Neural crest cell (in vitro differentiated cells): Measurements from ENCODE around the gene SNX1. TPM values are rescaled to one million over a fixed set of nuclear protein-coding genes. Genes with fewer than 3 reads are reported as not detected.
"Not testable (repeated sequence)": the region's sequence is repeated elsewhere in the genome, so short reads cannot be mapped to it uniquely, and the experiment has no call there.

Experiments
- DNase-seq: peaks from one replicate; pipeline ENCODE4 v3.0.0; 2021; ENCODE audit warnings: low read depth, mixed read lengths, low spot score
- H3K27ac Mint-ChIP-seq: one replicate; pipeline ENCODE4 v1.8.0; 2021; ENCODE audit warnings: mild to moderate bottlenecking, mixed read lengths; ENCODE audit not compliant: unreplicated experiment
- H3K27me3 Mint-ChIP-seq: 2 replicates; pipeline ENCODE4 v1.8.0; 2021; ENCODE audit warnings: low read depth, mild to moderate bottlenecking, mixed read lengths
- H3K36me3 Mint-ChIP-seq: 2 replicates; pipeline ENCODE4 v1.8.0; 2021; ENCODE audit warnings: low read depth, mild to moderate bottlenecking, mixed read lengths
- H3K4me1 Mint-ChIP-seq: 2 replicates; pipeline ENCODE4 v1.8.0; 2021; ENCODE audit warnings: mixed read lengths
- H3K4me3 Mint-ChIP-seq: one replicate; pipeline ENCODE4 v1.8.0; 2021; ENCODE audit warnings: mild to moderate bottlenecking, mixed read lengths
- H3K9me3 Mint-ChIP-seq: 2 replicates; pipeline ENCODE4 v1.8.0; 2021; ENCODE audit warnings: mixed read lengths
- total RNA-seq: library from RNA; stranded (reverse); gene quantifications from 2 replicates; pipeline ENCODE4 v1.2.1, GENCODE V29; 2021
- TF ChIP-seq, protein P1 (sequence below): fragments of 200-600 bp; sonication (generic); conservative IDR thresholded peaks from 2 replicates; pipeline ENCODE4 v1.5.0; 2021; ENCODE audit warnings: antibody characterized with exemption, mild to moderate bottlenecking

The SNX1 gene
- total RNA-seq, 1 donor from 2014 or later = 131 TPM

DNA sequence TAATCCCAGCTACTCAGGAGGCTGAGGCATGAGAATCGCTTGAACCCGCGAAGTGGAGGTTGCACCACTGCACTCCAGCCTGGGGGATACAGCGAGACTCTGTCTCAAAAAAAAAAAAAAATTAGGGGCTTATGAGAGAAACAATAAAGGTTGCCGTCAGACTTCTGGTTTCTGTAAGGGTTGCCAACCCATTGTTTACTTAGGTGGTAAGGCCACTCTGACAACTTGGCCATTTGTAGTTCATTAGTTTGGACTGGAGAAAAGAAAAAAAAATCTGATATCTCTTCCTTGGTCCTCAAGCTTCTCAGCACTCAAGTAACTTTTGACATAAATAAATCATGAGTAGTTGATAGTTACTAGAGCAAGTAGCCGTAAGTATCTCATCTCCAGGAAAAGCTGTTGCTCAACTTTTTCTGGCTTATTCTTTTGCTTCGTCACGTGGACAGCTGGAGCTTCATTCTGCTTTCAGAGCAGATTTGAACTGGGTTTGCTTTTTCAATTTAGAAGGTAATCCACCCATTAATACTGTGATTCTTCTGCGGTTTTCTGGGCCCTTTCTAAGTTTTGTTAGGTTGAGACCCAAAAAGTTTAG is 9.4 kb downstream of the SNX1 start:
- TF ChIP-seq, protein P1, sequence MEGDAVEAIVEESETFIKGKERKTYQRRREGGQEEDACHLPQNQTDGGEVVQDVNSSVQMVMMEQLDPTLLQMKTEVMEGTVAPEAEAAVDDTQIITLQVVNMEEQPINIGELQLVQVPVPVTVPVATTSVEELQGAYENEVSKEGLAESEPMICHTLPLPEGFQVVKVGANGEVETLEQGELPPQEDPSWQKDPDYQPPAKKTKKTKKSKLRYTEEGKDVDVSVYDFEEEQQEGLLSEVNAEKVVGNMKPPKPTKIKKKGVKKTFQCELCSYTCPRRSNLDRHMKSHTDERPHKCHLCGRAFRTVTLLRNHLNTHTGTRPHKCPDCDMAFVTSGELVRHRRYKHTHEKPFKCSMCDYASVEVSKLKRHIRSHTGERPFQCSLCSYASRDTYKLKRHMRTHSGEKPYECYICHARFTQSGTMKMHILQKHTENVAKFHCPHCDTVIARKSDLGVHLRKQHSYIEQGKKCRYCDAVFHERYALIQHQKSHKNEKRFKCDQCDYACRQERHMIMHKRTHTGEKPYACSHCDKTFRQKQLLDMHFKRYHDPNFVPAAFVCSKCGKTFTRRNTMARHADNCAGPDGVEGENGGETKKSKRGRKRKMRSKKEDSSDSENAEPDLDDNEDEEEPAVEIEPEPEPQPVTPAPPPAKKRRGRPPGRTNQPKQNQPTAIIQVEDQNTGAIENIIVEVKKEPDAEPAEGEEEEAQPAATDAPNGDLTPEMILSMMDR = no peak
- peaks cover 8% of the 10 kb centered on the region for H3K4me1 Mint-ChIP-seq
- no peak overlapping the region for H3K27ac Mint-ChIP-seq

DNA sequence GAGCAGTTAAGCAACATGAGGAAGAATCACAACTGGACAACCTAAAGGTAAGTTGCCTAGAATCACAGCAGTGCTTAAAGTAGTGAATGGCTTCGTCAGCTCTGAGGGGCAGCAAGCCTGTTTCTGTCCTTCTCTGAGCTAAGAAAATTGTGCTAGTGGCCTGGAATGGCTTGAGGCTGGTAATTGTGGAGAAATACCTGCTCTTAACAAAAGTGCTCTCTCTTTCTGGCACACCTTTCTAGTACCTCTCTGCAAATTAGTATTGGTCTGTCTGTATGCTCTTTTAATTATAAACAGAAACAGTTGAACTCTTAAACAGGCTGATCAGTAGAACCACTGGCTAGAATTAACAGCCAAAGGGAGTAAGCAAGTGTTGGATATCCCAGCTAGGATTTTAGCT is 11.6 kb downstream of the SNX1 start:
- peaks cover 6% of the 10 kb centered on the region for H3K36me3 Mint-ChIP-seq
- peaks cover 24% of the 10 kb centered on the region for H3K4me1 Mint-ChIP-seq
- TF ChIP-seq, protein P1 = no peak
- no peak overlapping the region for H3K4me3 Mint-ChIP-seq
- no peaks in the 10 kb centered on the region for H3K27me3 Mint-ChIP-seq
- H3K27ac Mint-ChIP-seq = no peak overlapping the region
- peaks cover 6% of the 10 kb centered on the region for H3K9me3 Mint-ChIP-seq
- no peak for DNase-seq

More for the DNA sequence above, 9.4 kb downstream of the SNX1 start:
- H3K36me3 Mint-ChIP-seq = peaks cover 7% of the 10 kb centered on the region
- H3K9me3 Mint-ChIP-seq = peaks cover 7% of the 10 kb centered on the region
- no peak overlapping the region for H3K4me3 Mint-ChIP-seq
- no peak for DNase-seq
- H3K27me3 Mint-ChIP-seq = no peaks in the 10 kb centered on the region

DNA sequence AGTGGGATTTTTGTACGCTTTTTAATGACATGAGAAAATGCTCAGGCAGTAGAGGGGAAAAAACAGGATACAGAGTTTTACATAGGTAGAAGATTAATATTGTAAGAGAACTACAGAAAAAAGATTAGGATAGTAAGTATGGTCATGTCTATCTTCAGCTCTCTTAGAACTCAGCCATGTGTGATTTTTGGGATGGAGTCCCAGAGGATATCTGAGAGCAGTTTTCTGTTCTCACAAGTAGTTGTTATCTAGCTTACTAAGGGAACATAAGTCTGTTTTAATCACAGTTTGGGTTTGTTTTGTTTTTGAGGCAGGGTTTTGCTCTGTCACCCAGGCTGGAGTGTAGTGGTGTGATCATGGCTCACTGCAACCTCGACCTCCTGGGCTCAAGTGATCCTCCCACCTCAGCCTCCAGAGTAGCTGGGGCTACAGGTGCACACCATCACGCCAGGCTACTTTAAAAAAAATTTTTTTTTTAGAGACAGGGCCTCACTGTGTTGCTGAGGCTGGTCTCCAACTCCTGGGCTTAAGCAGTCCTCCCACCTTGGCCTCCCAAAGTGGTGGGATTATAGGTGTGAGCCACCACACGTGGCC is 14.4 kb downstream of the SNX1 start:
- H3K9me3 Mint-ChIP-seq, H3K4me3 Mint-ChIP-seq, H3K27ac Mint-ChIP-seq, H3K27me3 Mint-ChIP-seq, DNase-seq: not testable (repeated sequence)
- Mint-ChIP-seq H3K36me3 (peaks cover 11% of the 10 kb centered on the region), H3K4me1 (peaks cover 31% of the 10 kb centered on the region)

DNA sequence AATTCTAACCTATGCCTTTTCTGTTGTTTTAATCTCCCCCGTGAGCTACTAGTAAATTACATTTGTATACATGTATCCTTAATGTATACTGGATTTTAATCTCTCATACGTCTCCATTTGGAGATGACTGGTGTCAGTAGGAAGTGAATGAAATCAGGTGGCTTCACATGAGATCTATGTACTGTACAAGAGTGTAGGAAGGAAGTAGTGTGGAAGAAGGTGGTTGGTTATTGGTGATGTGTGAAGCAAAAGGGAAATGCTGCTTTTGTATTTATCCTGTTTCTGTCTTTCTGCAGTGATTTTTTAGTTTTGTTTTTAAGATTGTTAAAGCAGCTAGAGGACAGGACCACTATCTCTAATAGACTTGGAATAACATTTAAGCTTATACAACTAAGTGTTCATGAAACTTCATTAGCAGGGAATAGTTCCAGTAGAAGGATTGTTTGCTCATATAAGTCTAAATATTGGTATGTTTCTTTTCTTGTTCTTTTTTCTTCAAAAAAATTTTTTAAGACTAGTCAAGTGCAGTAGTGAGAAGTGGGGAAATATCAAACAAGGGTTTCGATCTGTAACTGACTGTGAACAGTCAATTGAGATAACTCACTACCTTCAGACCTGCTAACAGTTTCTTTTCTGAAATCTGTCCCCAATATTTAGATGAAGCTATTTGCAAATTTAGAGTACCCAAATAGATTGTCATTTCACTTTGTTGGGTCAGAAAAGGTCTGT is 15.3 kb downstream of the SNX1 start:
- TF ChIP-seq, protein P1 = no peak
- no peak for DNase-seq
- H3K27me3 Mint-ChIP-seq = no peaks in the 10 kb centered on the region
- H3K4me3 Mint-ChIP-seq = no peak overlapping the region
- peaks cover 31% of the 10 kb centered on the region for H3K4me1 Mint-ChIP-seq
- peaks cover 11% of the 10 kb centered on the region for H3K36me3 Mint-ChIP-seq
- no peaks in the 10 kb centered on the region for H3K9me3 Mint-ChIP-seq
- H3K27ac Mint-ChIP-seq = no peak overlapping the region

DNA sequence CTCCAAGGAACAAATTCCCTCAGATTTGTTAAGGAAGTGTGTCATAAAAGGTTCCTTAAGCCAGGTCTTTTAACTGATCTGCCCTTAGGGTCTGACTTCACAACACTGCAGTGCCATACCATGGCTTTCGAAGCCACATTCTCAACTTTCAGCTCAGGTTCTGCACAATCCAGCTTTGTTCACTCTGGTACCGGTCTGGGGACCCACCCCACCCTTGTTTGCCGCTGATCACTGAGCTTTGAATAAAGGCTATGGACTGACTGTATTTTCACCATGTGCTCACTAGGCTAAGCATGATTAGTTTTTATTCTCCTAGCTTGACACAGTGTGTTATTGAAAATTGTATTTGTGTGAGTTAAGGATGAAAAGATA is 15.9 kb downstream of the SNX1 start:
- DNase-seq = no peak
- no peak overlapping the region for H3K27ac Mint-ChIP-seq
- peaks cover 11% of the 10 kb centered on the region for H3K36me3 Mint-ChIP-seq
- no peaks in the 10 kb centered on the region for H3K9me3 Mint-ChIP-seq
- H3K4me1 Mint-ChIP-seq = peaks cover 31% of the 10 kb centered on the region
- TF ChIP-seq, protein P1 = no peak
- no peaks in the 10 kb centered on the region for H3K27me3 Mint-ChIP-seq
- H3K4me3 Mint-ChIP-seq = no peak overlapping the region
